SK-N-SH treated with all-trans-retinoic acid at 6 μM for 48 hours (cell line): ENCODE measurements around the gene CGN.

Source experiments
- ATAC-seq: fragments of 200-7000 bp; cut with Tn5 transposase; 3 replicates; pipeline ENCODE4 v1.9.1; 2020; ENCODE audit warnings: mild to moderate bottlenecking, moderate library complexity
- ARNTL ChIP-seq: fragments of 450-650 bp; formaldehyde crosslinking; IDR thresholded peaks from 2 replicates; pipeline ENCODE4 v1.5.0; 2020; ENCODE audit warnings: low read depth, mild to moderate bottlenecking, moderate library complexity, borderline replicate concordance
- CSDC2 ChIP-seq: fragments of 250-450 bp; sonication (Bioruptor Pico); IDR thresholded peaks from 2 replicates; pipeline ENCODE4 v1.5.0; 2020; ENCODE audit warnings: mild to moderate bottlenecking, moderate library complexity
- ESRRG ChIP-seq: fragments of 250-450 bp; sonication (Bioruptor Pico); IDR thresholded peaks from 2 replicates; pipeline ENCODE4 v1.6.1; 2021; ENCODE audit warnings: mild to moderate bottlenecking
- GLIS3 ChIP-seq: fragments of 250-450 bp; sonication (Bioruptor Pico); IDR thresholded peaks from 2 replicates; pipeline ENCODE4 v1.5.0; 2020; ENCODE audit warnings: mild to moderate bottlenecking, moderate library complexity
- ISL1 ChIP-seq: fragments of 250-450 bp; sonication (Bioruptor Pico); IDR thresholded peaks from 2 replicates; pipeline ENCODE4 v2.1.2; 2022; ENCODE audit warnings: mild to moderate bottlenecking, moderate library complexity
- PPARA ChIP-seq: fragments of 250-450 bp; sonication (Bioruptor Pico); IDR thresholded peaks from 2 replicates; pipeline ENCODE4 v1.5.0; 2020; ENCODE audit warnings: mild to moderate bottlenecking, borderline replicate concordance
- RARB ChIP-seq: fragments of 250-450 bp; sonication (Bioruptor Pico); IDR thresholded peaks from 2 replicates; pipeline ENCODE4 v1.8.0; 2021; ENCODE audit warnings: mild to moderate bottlenecking, moderate library complexity
- SNAI2 ChIP-seq: fragments of 250-450 bp; sonication (Bioruptor Pico); IDR thresholded peaks from 2 replicates; pipeline ENCODE4 v1.5.0; 2020; ENCODE audit warnings: mild to moderate bottlenecking, moderate library complexity
- TCF4 ChIP-seq: fragments of 250-450 bp; sonication (Bioruptor Pico); IDR thresholded peaks from 2 replicates; pipeline ENCODE4 v1.8.0; 2021; ENCODE audit warnings: mild to moderate bottlenecking, moderate library complexity, borderline replicate concordance
- TOX ChIP-seq: fragments of 250-450 bp; sonication (Bioruptor Pico); IDR thresholded peaks from 2 replicates; pipeline ENCODE4 v1.8.0; 2021; ENCODE audit warnings: mild to moderate bottlenecking, moderate library complexity, borderline replicate concordance
- ZC3H10 ChIP-seq: fragments of 250-450 bp; sonication (Bioruptor Pico); IDR thresholded peaks from 2 replicates; pipeline ENCODE4 v1.5.1; 2021; ENCODE audit warnings: mild to moderate bottlenecking, moderate library complexity
- ZFP30 ChIP-seq: fragments of 450-650 bp; formaldehyde crosslinking; IDR thresholded peaks from 2 replicates; pipeline ENCODE4 v1.5.0; 2022; ENCODE audit warnings: mild to moderate bottlenecking, moderate library complexity
- ZNF565 ChIP-seq: fragments of 450-650 bp; formaldehyde crosslinking; conservative IDR thresholded peaks from 2 replicates; pipeline ENCODE4 v1.5.0; 2020; ENCODE audit warnings: low read depth, mild to moderate bottlenecking, moderate library complexity
- ZNF70 ChIP-seq: fragments of 450-650 bp; formaldehyde crosslinking; IDR thresholded peaks from 2 replicates; pipeline ENCODE4 v1.5.0; 2020; ENCODE audit warnings: mild to moderate bottlenecking, moderate library complexity
- ZNF8 ChIP-seq: fragments of 450-650 bp; formaldehyde crosslinking; IDR thresholded peaks from 2 replicates; pipeline ENCODE4 v1.5.0; 2020; ENCODE audit warnings: mild to moderate bottlenecking, moderate library complexity
- TF ChIP-seq, protein P1 (sequence below): fragments of 250-450 bp; sonication (Bioruptor Pico); IDR thresholded peaks from 2 replicates; pipeline ENCODE4 v1.8.0; 2020; ENCODE audit warnings: mild to moderate bottlenecking, moderate library complexity, borderline replicate concordance
- TF ChIP-seq, protein P2 (sequence below): fragments of 250-450 bp; sonication (Bioruptor Pico); IDR thresholded peaks from 2 replicates; pipeline ENCODE4 v1.5.1; 2021; ENCODE audit warnings: mild to moderate bottlenecking, moderate library complexity
- TF ChIP-seq, protein P3 (sequence below): fragments of 250-450 bp; sonication (Bioruptor Pico); IDR thresholded peaks from 2 replicates; pipeline ENCODE4 v1.8.0; 2021; ENCODE audit warnings: low read depth, mild to moderate bottlenecking, moderate library complexity, borderline replicate concordance

CGN gene

DNA sequence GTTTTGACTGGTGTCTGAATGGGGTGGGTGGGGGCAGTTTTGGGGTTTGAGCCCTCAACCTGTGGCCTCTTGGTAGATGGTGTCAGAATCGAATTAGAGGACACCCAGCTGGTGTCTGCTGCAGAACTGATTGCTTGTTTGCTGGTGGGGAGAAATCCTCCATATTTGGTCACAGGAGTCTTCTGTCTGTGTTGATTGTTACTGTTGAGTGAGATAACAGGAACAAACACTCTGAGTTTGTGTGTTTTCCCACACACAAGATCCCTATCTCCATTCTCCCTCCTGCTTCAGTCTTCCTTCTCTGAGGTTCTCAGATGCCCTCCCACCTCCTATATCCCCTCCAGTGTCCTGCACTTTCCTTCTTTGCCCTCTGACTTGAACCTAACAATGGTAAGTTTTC, 19.1 kb upstream of the CGN start (continued):
- TF ChIP-seq, protein P1, sequence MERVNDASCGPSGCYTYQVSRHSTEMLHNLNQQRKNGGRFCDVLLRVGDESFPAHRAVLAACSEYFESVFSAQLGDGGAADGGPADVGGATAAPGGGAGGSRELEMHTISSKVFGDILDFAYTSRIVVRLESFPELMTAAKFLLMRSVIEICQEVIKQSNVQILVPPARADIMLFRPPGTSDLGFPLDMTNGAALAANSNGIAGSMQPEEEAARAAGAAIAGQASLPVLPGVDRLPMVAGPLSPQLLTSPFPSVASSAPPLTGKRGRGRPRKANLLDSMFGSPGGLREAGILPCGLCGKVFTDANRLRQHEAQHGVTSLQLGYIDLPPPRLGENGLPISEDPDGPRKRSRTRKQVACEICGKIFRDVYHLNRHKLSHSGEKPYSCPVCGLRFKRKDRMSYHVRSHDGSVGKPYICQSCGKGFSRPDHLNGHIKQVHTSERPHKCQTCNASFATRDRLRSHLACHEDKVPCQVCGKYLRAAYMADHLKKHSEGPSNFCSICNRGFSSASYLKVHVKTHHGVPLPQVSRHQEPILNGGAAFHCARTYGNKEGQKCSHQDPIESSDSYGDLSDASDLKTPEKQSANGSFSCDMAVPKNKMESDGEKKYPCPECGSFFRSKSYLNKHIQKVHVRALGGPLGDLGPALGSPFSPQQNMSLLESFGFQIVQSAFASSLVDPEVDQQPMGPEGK = no peak

DNA sequence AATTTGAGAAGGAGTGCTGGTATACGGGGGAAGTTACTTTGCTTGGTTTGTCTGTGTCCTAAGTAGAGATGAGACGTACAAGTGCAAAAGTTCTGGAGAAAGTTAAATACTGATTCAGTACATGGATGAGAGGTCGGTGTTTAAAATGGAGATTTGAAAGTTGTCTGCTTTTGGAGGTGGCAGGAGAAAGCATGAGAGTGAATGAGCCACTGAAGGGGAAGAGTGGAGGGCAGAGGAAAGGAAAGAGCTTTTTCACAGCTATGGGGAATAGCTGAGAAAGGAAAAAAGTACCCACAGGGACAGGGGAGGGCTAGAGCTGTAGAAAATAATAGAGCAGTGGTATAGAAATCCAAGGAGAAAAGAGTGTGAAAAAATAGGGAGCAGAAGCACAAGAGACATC, 18.1 kb upstream of the CGN start:
- no peak for TF ChIP-seq ZNF8 (CRISPR knock-in tag)
- TF ChIP-seq, protein P1 = no peak
- no peak for TF ChIP-seq CSDC2 (CRISPR knock-in tag)
- TF ChIP-seq ESRRG (CRISPR knock-in tag) = no peak
- TF ChIP-seq, protein P2, sequence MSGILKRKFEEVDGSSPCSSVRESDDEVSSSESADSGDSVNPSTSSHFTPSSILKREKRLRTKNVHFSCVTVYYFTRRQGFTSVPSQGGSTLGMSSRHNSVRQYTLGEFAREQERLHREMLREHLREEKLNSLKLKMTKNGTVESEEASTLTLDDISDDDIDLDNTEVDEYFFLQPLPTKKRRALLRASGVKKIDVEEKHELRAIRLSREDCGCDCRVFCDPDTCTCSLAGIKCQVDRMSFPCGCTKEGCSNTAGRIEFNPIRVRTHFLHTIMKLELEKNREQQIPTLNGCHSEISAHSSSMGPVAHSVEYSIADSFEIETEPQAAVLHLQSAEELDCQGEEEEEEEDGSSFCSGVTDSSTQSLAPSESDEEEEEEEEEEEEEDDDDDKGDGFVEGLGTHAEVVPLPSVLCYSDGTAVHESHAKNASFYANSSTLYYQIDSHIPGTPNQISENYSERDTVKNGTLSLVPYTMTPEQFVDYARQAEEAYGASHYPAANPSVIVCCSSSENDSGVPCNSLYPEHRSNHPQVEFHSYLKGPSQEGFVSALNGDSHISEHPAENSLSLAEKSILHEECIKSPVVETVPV (CRISPR knock-in tag) = no peak
- no peak for TF ChIP-seq ZNF70 (CRISPR knock-in tag)
- TF ChIP-seq RARB (CRISPR knock-in tag) = no peak
- ATAC-seq = no peak

DNA sequence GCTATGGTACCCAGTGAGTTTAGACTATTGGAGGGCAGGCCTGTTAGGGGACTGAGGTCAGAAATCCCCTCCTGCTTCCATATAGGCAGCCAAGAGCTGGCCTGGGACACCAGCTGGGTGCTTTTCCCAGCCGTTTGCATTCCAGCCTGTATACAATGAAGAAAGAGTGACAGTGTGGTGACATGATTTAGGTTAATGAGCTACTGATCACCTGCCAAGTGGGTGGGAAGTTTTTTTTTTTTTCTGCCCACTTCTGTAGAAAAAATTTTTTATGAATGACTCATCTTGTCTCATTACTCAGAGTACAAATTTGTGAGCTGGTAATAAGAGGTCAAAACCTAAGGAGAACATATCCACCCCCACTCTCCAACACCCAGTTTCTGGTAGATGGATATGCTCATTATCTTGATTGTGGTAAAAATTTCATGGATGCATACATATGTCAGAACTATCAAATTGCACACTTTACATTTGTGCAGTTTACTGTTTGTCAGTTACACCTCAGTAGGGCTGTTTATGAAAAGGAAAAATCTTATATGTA, 16.4 kb upstream of the CGN start:
- TF ChIP-seq ZC3H10 (CRISPR knock-in tag) = no peak; the same call in 1 of the 2 replicates
- TF ChIP-seq, protein P3, sequence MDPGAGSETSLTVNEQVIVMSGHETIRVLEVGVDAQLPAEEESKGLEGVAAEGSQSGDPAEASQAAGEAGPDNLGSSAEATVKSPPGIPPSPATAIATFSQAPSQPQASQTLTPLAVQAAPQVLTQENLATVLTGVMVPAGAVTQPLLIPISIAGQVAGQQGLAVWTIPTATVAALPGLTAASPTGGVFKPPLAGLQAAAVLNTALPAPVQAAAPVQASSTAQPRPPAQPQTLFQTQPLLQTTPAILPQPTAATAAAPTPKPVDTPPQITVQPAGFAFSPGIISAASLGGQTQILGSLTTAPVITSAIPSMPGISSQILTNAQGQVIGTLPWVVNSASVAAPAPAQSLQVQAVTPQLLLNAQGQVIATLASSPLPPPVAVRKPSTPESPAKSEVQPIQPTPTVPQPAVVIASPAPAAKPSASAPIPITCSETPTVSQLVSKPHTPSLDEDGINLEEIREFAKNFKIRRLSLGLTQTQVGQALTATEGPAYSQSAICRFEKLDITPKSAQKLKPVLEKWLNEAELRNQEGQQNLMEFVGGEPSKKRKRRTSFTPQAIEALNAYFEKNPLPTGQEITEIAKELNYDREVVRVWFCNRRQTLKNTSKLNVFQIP (CRISPR knock-in tag) = peak; percentile 65; the same call in 1 of the 2 replicates
- TF ChIP-seq TCF4 (CRISPR knock-in tag) = no peak
- TF ChIP-seq ARNTL (CRISPR knock-in tag) = no peak
- no peak for TF ChIP-seq GLIS3 (CRISPR knock-in tag)
- no peak for TF ChIP-seq CSDC2 (CRISPR knock-in tag)
- peak; percentile 84 for ATAC-seq

DNA sequence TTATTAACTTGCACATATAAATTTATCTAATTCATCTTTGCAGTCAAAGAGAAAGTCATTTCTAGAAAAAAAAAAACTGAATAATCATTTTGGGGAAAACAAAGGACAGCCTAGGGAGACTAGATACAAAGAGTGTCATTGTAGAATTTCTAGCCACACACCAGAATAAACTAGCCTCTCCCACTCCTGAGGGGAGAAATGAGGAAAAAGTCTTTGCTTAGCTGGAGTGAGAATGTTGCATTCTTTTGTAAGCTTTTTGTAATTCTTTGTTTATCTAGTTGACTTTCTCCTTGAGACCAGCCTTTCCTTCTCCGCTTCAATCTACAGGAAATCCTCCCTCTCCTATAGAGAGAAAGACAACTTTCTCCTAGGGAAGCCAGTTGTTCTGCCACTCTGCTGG, 15.9 kb upstream of the CGN start:
- ATAC-seq = peak; percentile 22; the same call in 2 of the 3 replicates
- TF ChIP-seq ZNF8 (CRISPR knock-in tag) (no peak), ZFP30 (CRISPR knock-in tag) (no peak), SNAI2 (no peak)
- TF ChIP-seq, all 23 proteins: peak for 0

DNA sequence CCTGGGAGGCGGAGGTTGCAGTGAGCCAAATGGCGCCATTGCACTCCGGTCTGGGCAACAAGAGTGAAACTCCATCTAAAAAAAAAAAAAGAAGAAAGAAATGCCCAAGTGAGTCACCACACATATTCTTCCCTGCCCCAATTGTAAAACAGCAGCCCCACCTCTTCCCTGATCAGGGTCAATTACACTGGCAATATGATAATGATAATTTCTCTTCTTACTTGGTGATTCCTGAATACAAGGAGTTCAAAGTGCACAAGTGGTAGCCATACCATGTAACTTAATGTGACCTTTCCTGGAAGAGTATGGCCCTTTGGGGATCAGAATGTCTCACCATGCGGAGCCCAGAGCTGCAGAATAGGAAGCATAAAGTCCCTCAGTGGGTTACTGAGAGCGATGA, 11.8 kb upstream of the CGN start:
- TF ChIP-seq TOX (CRISPR knock-in tag) (no peak), TCF4 (CRISPR knock-in tag) (no peak), ISL1 (CRISPR knock-in tag) (no peak)
- TF ChIP-seq, protein P2 (CRISPR knock-in tag) = no peak
- no peak for ATAC-seq

DNA sequence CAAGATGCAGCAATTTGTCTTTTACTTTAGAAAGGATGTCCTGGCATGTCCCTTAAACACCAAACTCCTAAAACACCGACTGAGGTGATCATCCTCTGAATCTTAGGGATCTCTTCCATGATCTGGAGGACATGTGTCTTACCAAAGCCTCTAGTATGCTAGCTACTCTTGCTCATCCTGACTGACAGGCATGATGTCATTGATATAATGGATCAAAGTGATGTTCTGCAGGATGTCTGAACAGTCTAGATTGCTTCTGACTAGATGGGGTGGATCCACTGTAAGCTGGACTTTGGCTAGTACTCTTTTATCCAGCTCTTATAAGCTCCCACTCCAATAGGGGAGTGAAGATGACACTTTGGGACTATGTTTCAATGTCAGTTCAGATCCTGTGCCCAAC, 11.3 kb upstream of the CGN start:
- TF ChIP-seq TCF4 (CRISPR knock-in tag) = no peak
- TF ChIP-seq RARB (CRISPR knock-in tag) = no peak
- TF ChIP-seq, protein P2 (CRISPR knock-in tag) = no peak
- TF ChIP-seq PPARA (CRISPR knock-in tag) = no peak
- no peak for TF ChIP-seq ZNF565
- TF ChIP-seq, all 23 proteins: peak for 0
- no peak for ATAC-seq
